HK-2 (cell line): ENCODE data around the gene C1R.

Source experiments
- DNase-seq: peaks from one replicate; pipeline ENCODE4 v3.0.0-alpha.2; 2018; ENCODE audit not compliant: unreplicated experiment

The C1R gene

DNA sequence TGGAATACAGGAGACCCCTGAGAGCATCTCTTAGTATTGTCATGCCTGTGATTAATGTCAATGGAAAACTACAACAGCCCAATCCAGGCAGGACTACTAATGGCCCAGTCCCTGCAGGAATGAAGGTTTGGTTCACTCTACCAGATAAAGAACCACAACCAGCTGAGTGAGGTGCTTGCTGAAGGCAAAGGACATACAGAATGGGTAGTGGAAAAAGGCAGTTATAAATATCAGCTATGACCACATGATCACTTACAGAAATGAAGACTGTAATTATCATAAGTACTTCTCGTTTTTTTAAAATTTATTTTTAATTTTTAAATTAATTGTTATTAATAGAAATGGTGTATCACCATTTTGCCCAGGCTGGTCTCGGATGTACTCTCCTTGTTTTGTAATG, 56.8 kb downstream of the C1R start:
- no peak for DNase-seq

- DNase-seq = no peak
These were observed 57.8 kb downstream of the C1R start for GRCh38 chr12:7034464-7034863.

DNA sequence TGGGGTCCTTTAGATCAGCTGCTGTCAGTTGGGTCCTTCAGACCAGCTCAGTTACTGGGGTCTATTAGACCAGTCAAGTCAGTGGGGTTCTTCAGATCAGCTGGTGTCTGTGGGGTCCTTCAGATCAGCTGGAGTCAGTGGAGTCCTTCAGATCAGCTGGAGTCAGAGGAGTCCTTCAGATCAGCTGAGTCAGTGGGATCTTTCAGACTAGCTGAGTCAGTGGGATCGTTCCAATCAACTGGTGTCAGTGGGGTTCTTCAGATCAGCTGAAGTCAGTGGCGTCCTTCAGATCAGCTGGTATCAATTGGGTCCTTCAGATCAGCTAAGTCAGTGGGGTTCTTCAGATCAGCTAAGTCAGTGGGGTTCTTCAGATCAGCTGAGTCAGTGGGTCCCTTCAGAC, 59.3 kb downstream of the C1R start:
- no peak for DNase-seq

- DNase-seq = no peak
These were observed 60.9 kb downstream of the C1R start for GRCh38 chr12:7031306-7031705.
